ENCODE data around the gene TMEM61.
A peak's percentile ranks its signal among the peaks of the same experiment; 100 is the strongest.

GRCh38 chr1:54996869-54997710 is 16.7 kb downstream of the TMEM61 start:
- peak; percentile 70 for TF ChIP-seq EZH2 (IDR thresholded peaks at IDR 0.05; ENCODE audit: low read length, missing control alignments)
- TF ChIP-seq CTCF (conservative IDR thresholded peaks at IDR 0.05 in 1 of 2, IDR thresholded peaks at IDR 0.05 in 1 of 2; ENCODE audit: low read depth in 1 of 2, low read length in 2 of 2), result no peak
